GM10248 (cell line): ENCODE results near the gene CARD10.

Experiments
- CTCF ChIA-PET: fragments of 300-600 bp; sonication (Branson Sonifier 250); formaldehyde crosslinking; extraction: SDS; loops from one replicate; lab custom pipeline; 2021; ENCODE audit warnings: antibody characterized with exemption; lab: Yijun Ruan, JAX
- POLR2A ChIA-PET: fragments of 350-650 bp; sonication (Branson Sonifier 250); formaldehyde crosslinking; extraction: SDS; loops from one replicate; lab custom pipeline; 2020; ENCODE audit warnings: antibody characterized with exemption; lab: Yijun Ruan, JAX
- DNase-seq: peaks from one replicate; pipeline ENCODE4 v3.0.0; 2012; ENCODE audit errors: extremely low spot score
- TF ChIP-seq, protein P1 (sequence below): IDR thresholded peaks from 2 replicates; pipeline ENCODE4 v1.5.1; 2012; ENCODE audit warnings: mild to moderate bottlenecking, low read depth; ENCODE audit errors: extremely low read depth, missing control alignments, control extremely low read depth

The CARD10 gene

DNA sequence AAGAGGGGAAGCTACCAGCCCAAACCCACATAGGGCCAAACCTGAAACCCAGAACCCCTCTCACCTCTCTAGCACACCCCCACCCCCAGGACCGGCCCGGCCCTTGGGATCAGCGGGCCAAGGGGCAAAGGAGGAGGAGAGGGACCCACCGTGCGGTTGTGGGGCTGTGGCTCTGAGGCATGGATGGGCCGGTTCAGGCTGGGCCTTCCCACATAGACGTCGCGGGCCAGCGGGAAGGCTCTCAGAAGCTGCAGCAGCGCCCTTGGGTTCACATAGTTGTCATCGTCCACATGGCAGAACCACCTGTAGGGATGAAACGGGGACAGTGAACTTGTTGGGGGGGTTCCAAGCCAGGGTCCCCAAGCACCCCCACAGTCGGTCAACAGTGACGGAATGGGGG is 40.0 kb downstream of the CARD10 start:
- TF ChIP-seq, protein P1, sequence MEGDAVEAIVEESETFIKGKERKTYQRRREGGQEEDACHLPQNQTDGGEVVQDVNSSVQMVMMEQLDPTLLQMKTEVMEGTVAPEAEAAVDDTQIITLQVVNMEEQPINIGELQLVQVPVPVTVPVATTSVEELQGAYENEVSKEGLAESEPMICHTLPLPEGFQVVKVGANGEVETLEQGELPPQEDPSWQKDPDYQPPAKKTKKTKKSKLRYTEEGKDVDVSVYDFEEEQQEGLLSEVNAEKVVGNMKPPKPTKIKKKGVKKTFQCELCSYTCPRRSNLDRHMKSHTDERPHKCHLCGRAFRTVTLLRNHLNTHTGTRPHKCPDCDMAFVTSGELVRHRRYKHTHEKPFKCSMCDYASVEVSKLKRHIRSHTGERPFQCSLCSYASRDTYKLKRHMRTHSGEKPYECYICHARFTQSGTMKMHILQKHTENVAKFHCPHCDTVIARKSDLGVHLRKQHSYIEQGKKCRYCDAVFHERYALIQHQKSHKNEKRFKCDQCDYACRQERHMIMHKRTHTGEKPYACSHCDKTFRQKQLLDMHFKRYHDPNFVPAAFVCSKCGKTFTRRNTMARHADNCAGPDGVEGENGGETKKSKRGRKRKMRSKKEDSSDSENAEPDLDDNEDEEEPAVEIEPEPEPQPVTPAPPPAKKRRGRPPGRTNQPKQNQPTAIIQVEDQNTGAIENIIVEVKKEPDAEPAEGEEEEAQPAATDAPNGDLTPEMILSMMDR: no peak
- no peak for DNase-seq
- ChIA-PET CTCF (interaction anchor here (1.2 to 1.4 kb wide), 2 partner anchors 10 to 13 kb away, joined by 3 read pairs; no protein-coding TSS in a partner anchor), POLR2A (no interaction called here)

DNA sequence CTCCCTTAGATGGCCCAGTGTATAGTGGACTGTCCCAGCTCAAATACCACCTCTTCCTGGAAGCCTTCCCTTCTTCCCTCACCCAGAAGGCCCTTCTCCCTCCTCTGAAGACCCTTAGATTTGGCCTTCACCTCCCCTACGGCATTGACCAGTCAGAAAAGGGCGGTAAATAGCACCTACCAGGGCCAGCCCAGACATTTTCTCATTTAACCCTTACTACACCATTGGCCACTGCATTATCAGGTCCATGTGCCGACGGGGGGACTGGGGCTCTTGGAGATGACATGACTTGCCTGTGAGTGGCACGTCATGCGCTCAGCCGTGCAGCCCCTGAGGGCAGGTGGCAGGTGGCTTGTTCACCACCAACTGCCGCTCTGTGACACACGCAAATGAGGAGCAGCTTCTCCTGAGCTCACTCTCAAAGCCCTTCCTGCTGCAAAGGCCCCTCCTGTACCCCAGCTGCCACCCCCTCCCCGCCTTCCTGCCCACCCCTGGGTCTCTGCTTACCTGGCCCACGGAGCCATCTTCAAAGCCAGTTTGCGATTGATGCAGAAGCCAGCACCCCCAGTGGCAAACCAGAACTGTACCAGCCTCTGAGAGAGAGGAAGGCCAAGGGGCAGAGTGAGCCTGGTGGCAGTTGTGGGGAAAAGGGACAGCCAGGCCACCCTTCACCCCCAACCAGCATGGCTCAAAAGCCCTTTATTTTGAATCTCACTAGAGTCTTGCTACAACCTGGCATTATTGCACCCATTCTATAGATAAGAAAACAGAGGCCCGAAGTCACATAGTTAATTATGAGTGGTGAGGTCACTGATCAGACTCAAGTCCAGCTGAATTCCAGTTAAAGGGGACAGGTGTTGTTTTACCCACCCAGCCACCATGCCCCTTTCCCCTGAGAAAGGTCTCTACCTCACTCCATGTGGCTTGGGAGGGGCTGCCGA is 42.6 kb downstream of the CARD10 start:
- DNase-seq: no peak
- TF ChIP-seq, protein P1: no peak
- CTCF ChIA-PET: interaction anchor here (1.0 kb wide), 1 partner anchor 161 kb away, joined by 3 read pairs; no protein-coding TSS in a partner anchor
- POLR2A ChIA-PET: no interaction called here

DNA sequence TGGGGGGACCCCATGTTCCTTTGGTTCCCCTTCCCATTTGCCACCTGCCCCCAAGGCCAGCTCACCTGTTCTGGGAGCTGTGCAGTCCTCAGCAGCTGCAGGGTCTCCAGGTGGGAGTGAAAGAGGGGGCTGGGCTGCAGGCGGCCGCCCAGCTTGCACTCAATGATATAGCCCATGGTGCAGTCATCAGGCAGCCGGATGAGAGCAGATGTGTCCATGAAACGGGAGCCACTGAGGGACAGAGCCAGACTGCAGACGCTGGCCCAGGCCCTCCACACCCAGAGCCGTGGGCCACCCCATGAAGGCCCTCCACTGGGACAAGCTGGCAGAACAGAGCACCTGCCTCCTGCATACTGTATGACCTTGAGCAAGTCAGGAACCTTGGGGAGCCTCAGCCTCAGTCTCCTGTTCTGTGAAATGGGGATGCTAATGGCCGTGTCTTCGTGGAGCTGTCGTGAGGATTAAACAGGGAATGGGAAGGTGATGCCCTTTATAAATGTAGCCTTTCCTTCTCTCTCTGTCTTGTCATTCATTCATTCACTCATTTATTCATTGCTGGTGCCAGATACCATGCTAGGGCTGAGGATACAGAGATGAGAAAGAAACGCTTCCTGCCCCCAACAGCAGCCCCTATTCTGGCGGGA is 44.6 kb downstream of the CARD10 start:
- POLR2A ChIA-PET: no interaction called here
- no peak for DNase-seq
- TF ChIP-seq, protein P1: no peak
- CTCF ChIA-PET: interaction anchor here (1.3 kb wide), 1 partner anchor 214 kb away, joined by 3 read pairs; no protein-coding TSS in a partner anchor

DNA sequence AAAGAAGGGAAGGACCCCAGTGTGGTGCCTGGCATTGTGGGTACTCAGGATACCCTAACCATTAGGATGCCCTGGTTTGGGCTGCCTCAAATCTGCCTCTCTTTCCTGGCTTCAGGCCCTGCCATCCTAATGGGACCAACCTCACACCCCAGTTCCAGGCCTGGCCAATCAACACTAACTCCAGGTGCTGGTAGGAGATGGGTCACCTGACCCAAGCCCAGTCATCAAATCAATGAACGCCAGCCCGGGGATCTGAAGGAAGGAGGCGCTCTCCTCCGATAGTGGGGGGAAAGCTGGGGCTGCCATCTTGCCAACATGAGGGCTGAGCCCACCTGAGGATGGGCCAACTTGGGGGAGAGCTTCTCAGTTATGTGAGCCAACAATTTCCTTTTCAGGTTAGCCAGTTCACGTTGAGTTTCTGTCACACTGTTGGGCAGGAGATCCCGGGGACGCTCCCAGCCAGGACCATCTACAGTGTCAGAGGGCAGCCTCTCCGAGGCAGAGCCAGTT is 45.7 kb downstream of the CARD10 start:
- CTCF ChIA-PET: interaction anchor here (1.1 to 2.6 kb wide), 12 partner anchors 9 to 274 kb away, joined by 3 to 22 read pairs (median 8); partner anchors contain the start of genes LGALS2 and MFNG
- DNase-seq: no peak
- TF ChIP-seq, protein P1: no peak
- POLR2A ChIA-PET: no interaction called here

DNA sequence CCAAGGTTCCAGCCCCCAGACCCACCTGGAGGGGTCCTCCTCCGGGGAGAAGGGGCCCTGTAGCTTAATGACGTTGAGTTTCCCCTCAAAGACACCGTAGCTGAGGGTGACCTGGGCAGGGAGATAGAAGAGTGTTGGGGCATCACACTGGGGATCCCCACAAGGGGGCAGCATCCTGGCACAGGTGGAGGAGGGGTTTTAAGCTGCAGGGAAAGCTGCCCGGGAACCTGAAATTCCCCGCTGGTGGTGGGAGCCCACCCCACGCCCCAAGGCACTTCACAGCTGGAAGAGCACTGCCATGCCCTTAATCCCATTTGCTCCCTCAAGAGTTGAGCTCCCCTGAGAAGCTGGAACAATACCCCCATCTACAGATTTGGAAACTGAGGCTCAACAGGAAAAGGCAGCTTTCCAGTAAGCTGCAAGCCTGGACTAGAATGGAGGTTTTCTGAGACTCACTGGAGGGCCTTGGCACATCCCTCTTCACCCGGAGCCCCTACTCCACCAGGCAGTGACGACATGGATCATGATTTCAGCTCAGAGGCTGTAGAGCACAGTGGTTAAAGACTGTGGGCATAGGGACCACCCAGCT is 46.7 kb downstream of the CARD10 start:
- DNase-seq: peak; percentile 55
- CTCF ChIA-PET: interaction anchor here (0.7 to 2.6 kb wide), 28 partner anchors 8 to 273 kb away, joined by 3 to 22 read pairs (median 4); partner anchors contain the start of genes LGALS2 and MFNG
- TF ChIP-seq, protein P1: peak; percentile 38
- POLR2A ChIA-PET: no interaction called here
